GM12872 (cell line): Measurements from ENCODE around the gene HRNR.
A peak's percentile ranks its signal among the peaks of the same experiment; 100 is the strongest.

Source experiments
- TF ChIP-seq, protein P1 (sequence below): IDR thresholded peaks from 3 replicates; pipeline ENCODE4 v1.5.1; 2011; ENCODE audit warnings: low read depth, mild to moderate bottlenecking, low read length, moderate library complexity; ENCODE audit not compliant: insufficient read depth

Gene HRNR

GRCh38 chr1:152182944-152183361, 41.0 kb downstream of the HRNR start:
- TF ChIP-seq, protein P1, sequence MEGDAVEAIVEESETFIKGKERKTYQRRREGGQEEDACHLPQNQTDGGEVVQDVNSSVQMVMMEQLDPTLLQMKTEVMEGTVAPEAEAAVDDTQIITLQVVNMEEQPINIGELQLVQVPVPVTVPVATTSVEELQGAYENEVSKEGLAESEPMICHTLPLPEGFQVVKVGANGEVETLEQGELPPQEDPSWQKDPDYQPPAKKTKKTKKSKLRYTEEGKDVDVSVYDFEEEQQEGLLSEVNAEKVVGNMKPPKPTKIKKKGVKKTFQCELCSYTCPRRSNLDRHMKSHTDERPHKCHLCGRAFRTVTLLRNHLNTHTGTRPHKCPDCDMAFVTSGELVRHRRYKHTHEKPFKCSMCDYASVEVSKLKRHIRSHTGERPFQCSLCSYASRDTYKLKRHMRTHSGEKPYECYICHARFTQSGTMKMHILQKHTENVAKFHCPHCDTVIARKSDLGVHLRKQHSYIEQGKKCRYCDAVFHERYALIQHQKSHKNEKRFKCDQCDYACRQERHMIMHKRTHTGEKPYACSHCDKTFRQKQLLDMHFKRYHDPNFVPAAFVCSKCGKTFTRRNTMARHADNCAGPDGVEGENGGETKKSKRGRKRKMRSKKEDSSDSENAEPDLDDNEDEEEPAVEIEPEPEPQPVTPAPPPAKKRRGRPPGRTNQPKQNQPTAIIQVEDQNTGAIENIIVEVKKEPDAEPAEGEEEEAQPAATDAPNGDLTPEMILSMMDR: no peak

GRCh38 chr1:152182431-152182830, 41.6 kb downstream of the HRNR start:
- TF ChIP-seq, protein P1: peak; percentile 57

DNA sequence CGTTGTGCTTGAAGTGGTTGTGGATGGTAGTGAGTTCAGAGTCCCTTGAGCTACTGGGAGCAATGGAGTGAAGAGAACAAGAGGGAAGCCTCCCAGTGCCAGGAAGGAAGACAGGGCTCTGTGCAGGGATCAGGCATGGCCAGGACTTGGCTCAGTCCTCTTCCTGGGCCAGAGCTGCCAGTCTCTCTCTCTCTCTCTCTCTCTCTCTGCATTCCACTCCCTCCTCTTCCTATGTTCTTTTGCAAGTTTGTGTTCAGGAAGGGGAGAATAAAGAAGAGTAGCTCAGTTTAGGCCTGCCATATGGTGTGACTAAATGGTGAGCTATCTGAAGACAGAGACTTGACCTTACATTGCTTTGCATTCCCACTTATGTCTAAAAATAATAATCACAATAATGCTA, 44.4 kb downstream of the HRNR start:
- TF ChIP-seq, protein P1: no peak

DNA sequence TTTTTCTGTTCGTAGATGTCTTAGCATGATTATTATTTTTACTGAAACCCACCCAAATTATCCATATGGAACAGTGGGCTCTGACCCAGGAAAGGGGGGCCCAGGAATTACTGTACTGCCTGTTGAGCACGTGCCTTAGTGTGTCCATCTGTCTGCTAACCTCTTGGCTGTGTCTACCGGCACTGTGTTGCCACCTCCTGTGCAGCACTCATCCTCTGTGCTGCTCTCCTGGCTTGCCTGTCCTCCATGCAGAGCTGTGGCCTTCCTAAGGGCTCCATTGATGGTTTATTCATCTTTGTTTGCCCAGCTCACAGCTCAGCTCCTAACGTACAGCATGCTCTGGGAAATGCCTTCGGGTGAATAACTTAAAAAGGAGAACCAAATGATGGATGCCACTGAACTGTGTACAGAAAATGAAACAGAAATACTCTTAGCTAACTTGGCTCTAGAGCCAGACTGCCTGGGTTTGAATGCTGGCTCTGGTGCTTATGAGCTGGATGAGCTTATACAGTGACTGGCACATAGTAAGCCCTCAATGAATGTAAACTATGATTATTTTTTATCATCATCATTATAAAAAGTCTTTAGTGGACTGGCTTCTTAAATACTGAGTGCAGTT, 53.6 kb downstream of the HRNR start:
- TF ChIP-seq, protein P1: no peak

- TF ChIP-seq, protein P1: no peak
Observed at GRCh38 chr1:152169366-152170025, 54.5 kb downstream of the HRNR start.

GRCh38 chr1:152168535-152168868, 55.5 kb downstream of the HRNR start:
- TF ChIP-seq, protein P1: no peak

DNA sequence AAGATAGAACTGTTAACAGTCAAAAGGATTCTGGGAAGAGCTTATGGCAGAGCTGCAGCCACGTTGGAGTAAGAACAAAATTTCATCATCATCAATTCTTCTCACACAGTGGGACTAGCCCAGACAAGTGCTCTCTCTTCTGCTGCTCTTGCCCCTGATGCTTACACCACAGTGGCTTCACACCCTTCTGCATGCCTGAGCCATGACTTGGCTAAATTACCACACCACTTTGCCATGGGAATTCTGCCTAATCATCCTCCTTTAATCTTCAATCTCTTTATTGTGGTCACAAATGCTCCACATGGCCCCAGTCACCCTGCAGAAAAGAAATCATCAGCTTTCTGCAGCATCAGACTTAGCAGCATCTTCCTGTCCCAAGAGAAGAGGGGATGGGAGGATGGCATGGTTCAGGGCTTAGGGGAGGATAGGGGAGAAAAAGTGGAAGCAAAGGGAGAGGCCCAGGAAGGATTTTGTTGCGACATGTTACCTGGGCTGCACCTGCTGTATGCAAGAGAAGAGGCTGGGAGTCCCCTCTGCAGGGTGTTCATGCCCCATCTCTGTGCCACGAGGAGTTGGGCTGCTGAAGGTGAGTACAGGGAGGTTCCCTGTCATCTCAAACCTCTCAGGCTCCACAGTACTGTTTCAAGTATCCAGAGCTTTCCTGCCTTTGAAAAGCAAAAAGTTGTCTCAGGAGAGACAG, 56.0 kb downstream of the HRNR start:
- TF ChIP-seq, protein P1: no peak
